NCI-H2107 treated with DMSO at 0.1 percent for 48 hours (cell line): ENCODE measurements around the gene MAP7D3.
"Not testable (repeated sequence)": the region's sequence is repeated elsewhere in the genome, so short reads cannot be mapped to it uniquely, and the experiment has no call there.

Experiments used
- DNase-seq: peaks from one replicate; lab custom pipeline; 2025; ENCODE audit not compliant: unreplicated experiment; lab: John Stamatoyannopoulos, UW

The MAP7D3 gene, protein sequence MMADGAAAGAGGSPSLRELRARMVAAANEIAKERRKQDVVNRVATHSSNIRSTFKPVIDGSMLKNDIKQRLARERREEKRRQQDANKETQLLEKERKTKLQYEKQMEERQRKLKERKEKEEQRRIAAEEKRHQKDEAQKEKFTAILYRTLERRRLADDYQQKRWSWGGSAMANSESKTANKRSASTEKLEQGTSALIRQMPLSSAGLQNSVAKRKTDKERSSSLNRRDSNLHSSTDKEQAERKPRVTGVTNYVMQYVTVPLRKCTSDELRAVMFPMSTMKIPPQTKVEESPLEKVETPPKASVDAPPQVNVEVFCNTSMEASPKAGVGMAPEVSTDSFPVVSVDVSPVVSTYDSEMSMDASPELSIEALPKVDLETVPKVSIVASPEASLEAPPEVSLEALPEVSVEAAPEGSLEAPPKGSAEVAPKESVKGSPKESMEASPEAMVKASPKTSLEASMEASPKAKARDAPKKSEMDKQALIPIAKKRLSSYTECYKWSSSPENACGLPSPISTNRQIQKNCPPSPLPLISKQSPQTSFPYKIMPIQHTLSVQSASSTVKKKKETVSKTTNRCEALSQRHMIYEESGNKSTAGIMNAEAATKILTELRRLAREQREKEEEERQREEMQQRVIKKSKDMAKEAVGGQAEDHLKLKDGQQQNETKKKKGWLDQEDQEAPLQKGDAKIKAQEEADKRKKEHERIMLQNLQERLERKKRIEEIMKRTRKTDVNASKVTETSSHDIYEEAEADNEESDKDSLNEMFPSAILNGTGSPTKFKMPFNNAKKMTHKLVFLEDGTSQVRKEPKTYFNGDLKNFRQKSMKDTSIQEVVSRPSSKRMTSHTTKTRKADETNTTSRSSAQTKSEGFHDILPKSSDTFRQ

DNA sequence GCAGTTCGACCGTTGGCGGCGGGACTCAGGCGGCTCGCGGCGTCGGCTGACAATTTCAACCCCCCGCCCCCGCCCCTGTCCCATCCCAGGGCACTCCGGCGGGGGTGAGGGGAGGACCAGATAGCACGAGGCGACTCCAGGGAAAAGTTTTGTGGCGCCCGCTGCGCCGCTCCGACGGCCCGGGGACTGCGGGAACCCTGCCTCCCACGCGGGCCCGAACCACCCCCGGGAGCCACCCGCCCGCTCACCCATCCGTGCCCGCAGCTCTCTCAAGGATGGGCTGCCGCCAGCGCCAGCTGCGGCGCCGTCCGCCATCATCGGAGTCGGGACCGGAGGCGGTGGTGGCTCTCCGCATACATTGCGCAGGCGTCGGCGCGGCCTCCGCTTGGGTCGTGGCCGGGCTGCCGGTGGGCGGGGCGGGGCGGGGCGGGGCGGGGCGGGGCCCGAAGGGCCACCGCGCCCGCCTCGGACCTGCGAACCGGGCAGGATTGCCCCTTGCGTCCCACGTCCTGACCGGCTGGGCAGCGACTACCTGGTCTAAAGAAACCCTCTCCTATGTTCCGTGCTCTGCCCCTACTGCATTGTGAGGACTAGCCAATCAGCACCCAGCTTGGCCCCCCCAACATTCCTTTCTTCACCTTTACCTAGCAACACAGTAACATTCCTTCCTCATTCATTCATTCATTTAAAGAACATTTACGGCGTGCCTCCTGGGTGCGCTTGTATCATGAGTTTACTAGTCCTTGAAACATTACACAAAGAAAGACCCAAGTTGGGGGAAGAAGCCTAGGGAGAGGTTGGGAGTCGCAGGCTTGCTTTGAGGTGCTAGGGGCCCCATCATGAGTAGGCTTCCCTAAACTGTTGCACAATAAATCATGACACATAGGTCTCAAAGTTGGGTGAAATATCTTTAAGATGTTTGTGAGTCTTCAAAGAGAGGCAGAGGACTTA is at the start of gene MAP7D3:
Gene MAP7D3, minus strand, starts transcription at position 360 of the 951 bp plus-strand sequence. Its CDS starts 42 bp downstream, at position 318.
- DNase-seq, result no peak

DNA sequence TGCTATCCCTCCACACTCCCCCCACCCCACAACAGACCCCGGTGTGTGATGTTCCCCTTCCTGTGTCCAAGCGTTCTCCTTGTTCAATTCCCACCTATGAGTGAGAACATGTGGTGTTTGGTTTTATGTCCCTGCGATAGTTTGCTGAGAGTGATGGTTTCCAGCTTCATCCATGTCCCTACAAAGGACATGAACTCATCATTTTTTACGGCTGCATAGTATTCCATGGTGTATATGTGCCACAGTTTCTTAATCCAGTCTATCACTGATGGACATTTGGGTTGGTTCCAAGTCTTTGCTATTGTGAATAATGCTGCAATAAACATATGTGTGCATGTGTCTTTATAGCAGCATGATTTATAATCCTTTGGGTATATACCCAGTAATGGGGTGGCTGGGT is 49.5 kb upstream of the MAP7D3 start, which contains the start of gene ADGRG4:
Gene ADGRG4, plus strand, starts transcription at position 243 of the 400 bp plus-strand sequence. CDS start 7,815 bp downstream, outside the sequence.
- not testable (repeated sequence) for DNase-seq

DNA sequence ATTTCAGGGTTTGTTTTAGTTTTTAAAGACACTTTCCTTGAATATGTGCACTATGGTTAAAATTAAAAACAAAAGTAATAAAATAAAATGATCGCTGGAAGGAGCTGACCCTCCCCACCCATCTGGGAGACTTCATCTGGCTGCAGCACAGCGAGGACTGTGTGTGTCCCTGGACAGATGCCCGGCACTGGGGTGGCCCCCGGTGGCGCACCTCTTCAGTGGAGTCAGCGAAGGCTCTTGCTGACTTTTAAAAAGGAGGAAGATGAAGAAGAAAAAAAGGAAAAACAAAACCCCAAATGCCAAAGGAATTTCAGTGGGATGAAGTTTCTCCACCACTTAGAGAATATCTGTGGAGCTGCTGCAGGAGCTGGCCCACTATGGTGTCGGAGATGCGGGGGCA is 44.2 kb upstream of the MAP7D3 start:
- DNase-seq, result no peak

DNA sequence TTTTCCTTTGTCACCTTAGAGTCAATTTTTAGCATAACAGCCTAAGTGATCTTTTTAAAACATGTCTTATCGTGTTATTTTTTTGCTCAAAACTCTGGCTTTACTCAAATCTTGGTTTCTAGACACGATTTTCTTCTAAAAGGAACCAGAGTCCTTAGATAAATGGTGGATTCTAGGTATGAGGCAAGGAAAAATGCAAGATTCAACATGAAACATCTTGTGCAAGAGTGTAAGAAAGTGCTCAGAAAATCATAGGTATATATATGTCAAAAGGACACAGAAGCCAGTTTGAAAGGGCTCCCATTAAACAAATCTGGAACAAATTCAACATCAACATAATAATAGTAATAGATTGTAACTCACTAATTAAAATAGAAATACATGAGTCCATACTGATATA is 41.5 kb upstream of the MAP7D3 start:
- DNase-seq, result no peak

DNA sequence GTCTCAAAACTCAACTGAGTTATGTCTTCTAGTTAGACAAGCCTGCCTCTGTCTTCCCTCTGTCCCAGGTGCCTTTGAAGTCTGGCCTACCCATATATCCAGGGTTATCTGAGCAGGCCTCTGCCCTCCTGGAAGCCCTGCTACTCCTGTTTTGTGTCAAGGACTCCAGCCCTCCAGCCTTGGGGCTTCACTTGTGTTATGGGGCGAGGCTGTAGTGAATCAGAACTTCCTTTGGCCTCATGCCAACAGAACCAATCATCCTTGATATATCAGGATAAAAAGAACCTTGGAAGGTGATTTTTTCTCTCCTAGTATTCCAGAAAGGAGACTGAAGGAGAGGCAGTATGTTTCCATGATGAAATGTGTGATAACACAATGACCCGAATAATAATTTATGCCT is 40.6 kb upstream of the MAP7D3 start:
- DNase-seq, result no peak

DNA sequence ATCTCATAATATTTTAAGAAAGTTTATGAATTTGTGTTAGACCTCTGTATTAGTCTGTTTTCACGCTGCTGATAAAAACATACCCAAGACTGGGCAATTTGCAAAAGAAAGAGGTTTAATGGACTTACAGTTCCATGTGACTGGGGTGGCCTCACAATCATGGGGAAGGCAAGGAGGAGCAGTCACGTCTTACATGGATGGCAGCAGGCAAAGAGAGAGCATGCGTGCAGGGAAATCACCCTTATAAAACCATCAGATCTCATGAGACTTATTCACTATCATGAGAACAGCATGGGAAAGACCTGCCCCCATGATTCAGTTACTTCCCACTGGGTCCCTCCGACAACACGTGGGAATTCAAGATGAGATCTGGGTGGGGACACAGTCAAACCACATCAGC is 35.2 kb upstream of the MAP7D3 start:
- not testable (repeated sequence) for DNase-seq

DNA sequence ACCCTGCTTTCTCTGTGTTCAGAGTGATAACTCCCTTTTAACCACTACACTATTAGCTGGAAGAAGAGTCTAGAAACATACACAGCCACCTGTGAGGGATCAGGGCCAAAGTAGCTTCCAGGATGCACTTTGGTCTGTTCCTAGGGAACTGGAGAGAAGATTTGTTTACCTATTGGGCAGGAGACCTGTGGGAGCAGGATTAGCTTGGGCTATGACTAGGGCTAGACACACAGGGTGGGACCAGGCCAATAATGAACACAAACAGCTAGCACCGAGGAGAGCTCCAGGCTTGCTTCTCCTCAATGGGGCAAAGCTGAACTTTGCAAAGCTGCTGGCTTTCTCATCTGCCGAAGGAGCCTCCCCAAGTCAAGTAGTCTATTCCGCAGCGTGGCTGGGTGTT is 24.4 kb upstream of the MAP7D3 start:
- DNase-seq, result no peak

DNA sequence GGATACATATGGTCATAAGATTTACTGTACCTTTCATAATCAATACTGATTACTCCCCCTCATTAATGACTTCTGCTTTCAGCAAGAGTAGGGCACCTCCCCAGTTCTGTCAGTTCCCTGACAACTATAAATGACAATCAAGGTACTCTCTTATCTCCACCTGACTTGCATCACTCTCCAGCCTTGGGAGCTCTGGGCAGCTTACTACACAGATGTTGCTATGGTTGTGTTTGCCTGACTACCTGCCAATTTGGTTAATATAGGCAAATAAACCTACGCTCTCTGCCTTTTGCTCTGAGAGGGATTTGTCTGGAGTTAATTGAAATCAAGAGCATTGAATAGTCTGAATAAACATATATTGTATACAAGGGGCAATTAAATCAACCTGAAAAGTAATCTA is 22.8 kb upstream of the MAP7D3 start:
- DNase-seq, result no peak

DNA sequence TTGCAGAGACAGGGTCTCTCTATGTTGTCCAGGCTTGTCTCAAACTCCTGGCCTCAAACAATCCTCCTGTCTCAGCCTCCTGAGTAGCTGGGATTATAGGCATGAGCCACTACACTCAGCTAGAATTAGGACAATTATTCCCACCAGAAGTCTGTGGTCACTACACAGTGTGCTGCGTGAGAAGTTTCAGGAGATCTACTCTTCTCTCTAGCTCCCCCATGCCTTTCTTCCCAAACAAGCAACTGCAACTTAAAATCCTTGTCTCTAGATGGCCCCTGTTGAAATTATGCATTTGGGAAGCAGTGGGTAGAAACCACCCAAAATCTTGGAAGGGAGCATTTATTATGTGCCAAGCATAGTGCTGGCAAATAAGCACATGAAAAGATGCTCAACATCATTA is 21.1 kb upstream of the MAP7D3 start:
- no peak for DNase-seq

DNA sequence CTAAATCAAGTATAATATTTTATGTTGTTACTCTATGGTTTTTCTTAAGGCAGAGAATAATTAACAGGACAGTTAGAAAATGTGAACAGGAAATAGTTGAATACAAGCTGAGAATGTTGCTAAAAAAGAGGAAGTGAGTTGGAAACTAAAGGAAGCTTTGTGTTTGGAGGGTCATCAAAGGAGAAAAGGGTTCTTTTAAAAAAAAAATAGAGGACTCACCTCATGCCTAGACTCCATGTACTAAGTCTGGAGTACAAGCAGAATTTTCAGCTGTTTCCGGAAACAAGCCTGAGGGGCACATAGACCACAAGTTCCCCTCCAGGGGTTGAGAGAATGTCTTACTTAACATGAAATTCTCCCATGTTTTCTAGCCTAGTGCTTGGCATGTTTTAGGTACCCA is 20.1 kb upstream of the MAP7D3 start:
- no peak for DNase-seq

DNA sequence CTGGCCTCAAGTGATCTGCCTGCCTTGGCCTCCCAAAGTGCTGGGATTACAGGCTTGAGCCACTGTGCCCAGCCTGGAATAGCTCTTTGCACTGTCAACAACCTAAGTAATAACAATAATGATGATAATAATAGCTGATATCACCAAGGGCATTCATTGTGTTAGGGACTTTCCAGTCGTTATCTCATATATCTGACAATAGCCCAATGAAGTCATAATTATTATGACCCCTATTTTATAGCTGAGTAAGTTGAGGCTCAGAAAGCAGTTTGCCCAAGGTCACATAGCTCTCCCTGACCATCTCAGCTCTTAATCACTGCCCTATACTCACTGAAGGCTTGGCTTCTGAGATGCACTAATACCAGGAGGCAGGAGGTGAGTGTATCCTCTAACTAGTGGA is 18.7 kb upstream of the MAP7D3 start:
- no peak for DNase-seq

DNA sequence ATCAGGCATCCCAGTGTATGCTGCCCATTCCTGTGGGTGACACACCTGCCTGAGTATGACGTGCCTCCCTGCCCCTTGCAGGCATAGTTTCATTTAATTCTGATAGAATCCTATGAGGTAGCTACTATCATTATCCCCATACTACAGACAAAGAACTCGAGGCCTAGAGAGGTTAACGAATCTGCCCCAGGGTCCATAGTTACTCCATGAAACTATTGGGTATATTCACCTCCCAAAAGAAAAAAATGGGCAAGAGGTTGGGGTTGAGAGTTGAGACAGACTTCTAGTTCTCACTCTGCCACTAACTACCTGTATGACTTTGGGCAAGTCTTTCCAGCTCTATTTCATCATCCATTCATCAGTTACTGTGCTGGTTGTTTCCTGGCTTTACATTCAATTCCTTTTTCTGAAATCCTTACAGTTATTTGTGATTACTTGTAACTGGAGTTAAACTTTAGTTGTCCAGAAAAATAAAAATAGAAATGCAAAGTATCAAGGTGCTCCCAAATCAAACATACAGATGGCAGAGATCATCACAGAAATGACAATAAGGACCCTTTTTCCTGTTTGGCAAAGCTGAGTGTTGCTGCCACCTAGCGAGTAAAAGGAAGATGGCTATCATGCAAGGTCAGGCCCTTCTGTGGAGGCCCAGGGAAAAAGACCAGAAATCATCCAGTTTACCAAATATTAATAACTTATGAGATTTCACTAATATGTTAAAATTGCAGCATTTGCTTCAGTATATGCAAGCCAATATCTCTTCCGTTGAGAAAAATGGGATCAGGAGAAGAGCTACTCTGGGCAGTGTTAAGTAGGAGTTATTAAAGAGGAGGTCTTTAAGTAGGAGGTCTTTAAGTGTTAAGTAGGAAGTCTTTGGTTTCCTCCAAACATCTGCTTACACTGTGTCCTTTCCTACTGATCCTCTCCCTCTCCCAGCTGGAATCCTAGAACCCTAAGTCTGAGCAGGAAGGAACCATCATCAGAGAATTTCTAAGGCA is 17.1 kb upstream of the MAP7D3 start:
- DNase-seq, result peak; percentile 17

DNA sequence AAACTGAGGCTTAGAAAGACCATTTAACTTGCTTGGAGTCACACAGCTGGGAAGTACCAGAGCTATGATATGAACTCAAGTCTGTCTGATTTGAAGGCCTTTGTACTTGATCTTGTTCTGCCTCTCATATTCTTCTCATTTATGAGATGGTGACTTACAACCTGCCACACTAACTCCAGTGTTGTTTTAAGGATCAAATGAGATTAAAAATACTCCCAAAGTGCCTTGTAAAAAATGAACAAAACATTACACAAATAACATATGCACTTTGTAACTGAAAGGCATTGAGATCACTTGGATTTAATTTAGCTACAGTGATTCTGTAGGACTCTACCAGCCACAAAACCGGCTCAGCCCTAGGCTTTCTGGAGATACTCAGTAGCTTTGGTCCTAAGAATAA is 15.6 kb upstream of the MAP7D3 start:
- no peak for DNase-seq

DNA sequence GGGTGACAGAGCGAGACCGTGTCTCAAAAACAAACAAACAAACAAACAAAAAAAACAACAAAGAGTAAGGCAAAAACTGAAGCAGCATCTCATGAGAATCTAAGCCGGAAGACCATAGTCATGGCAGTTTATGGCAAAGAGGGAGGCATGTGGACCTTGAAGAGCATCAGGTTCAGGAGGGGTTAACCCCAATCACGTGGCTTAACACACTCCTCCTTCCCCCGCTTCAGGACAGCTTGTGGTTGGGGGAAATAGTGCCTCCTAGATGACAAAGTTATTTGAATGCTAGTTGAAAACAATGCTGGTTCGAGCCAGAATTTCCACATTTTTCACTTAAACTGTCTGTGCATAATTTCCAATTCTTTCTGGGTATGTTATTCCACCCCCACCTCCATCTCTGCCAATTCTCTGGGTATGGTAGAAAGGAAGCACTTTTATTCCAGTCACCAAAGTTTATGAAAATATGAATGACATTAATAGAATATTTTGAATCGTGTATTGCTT is 11.7 kb upstream of the MAP7D3 start:
- no peak for DNase-seq

DNA sequence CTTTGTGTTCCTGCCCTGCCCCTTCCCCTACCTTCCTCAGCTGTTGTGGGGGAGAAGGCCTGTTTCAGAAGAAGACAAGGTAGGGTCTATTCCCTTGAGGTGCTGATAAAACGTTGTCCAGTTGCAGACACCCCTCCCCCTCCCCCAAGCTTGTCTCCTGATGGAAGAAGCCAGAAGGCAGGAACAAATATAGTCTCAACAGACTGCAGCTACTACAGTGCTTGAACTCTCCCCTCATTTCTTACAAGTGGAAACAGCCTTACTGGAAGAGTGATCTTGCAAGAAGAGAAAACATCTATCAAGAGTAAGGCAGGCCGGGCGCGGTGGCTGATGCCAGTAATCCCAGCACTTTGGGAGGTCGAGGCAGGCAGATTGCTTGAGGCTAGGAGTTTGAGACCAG is 11.0 kb upstream of the MAP7D3 start:
- no peak for DNase-seq

DNA sequence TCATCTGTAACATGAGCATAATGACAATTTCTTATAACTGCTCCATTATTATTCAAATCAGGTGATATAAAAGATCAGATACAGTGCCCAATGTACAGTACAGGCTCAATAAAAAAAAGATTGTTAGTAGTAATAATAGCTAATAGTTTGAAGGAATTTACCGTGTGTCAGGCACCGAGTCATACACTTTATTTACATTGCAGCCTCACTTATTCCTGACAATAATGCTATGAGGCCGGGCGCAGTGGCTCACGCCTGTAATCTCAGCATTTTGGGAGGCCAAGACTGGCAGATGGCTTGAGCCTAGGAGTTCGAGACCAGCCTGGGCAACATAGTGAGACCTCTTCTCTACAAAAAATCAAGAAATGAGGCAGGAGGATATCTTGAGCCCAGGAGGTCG is 10.1 kb upstream of the MAP7D3 start:
- DNase-seq, result no peak

DNA sequence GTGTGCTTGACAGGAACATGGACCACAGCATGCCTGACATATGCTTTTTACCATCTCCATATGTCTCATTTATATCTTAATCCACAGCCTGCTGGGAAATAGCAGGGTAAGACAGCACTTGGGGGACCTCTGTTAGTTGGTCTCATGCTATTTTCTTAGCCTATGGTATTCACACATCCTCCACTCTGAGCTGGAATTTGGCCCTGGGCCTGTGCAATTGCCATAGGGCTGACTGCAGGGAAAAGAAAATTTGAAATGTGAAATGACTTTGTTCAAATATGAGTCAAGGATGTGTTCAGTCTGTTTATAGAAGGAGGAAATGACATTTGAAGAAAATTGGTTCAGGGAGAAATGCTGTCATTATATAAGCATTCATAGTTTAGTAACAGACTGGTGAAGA is 9.6 kb upstream of the MAP7D3 start:
- DNase-seq, result no peak

DNA sequence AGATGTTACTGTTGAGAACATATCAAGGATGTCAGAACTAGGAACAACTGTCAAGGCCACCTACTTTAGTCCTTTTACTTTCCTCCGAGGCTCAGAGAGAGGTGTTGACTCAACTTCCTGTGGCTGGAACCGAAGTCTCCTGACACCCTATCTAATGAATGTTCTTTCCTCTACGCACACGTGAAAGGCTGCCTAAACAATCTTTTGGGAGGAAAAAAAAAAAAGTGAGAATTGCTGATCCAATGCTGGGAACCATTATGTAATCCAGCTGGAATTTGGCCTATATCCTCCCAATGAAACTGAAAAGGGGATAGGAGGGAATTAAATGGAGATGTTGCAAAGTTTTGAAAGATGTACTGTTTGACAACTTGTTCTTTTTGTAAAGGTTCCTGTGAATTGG is 8.3 kb upstream of the MAP7D3 start:
- DNase-seq, result no peak

DNA sequence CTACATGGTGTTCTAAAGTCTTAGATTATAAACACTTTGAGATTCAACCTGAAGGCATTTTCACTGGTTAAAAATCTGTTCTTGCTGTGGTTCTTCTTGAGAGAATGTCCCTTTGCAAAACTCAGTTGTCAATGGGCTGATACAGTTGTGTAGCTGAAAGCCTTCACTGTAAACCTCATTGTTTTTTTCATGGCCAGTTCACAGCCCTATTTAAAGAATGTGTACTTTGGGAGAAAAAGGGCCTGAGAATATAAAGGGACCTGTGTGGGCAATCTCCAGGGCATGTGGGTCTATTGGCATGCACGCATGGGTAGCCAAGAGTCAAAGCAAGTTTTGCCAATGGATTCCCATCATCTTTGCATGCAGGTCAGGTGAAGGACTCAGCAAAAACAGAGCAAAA is 7.8 kb upstream of the MAP7D3 start:
- DNase-seq, result no peak

DNA sequence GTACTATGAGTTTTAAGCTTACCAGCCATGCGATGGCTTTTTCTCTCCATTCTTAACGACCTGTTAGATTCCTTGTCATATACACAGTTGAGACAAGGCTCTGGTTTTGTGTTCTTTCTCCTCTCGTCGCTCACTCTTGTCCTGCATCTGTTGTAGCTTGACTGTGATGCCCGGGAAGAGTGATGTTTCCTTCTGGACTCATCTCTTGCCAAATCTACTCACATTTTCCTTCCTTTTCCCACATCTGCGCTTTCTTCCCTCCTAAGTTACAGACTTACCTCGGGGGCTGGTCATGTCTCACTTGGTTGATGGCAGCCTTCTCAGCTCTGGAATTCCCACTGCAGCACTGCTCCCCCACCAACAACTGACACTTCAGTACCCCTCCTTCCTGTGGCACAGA is 4.8 kb upstream of the MAP7D3 start:
- DNase-seq, result no peak
